ENCODE data around the gene SLC38A3.

The SLC38A3 gene

DNA sequence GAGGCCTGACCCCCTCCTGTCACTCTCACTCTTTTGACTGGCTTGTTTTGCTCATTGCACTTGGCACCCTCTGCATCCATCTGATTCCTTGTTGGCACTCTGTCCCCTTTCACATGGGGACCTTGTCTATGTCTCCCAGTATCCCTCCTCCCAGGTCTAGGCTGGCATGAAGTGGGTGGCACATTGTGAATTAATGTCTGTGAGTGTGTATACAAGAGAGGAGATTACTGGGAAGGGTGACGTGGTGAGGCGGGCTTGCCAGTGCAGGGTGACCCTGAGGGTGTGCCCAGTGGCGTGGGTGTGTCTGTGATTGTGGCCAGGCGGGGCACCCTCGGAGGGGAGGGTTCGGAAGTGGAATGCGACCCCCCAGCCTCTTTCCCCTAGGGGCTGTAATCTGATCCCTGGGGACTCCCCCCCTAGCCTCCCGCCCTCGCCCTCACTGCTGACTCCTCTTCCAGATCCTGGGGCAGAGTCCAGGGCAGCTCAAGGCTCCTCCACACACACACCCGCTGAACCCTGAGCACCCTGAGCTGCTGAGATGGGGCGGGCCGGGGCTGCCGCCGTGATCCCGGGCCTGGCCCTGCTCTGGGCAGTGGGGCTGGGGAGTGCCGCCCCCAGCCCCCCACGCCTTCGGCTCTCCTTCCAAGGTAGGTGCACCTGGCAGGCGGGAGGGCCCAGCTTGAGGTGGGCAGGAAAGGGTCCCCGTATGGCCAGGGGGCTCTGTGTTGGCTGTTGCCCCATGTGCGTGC lies 63.8 kb downstream of the SLC38A3 start, which contains the start of gene SEMA3B:
SEMA3B (plus strand) TSS at position 445 of the 749 bp plus-strand sequence; CDS start at position 539, 94 bp downstream.
- DNase-seq (ENCODE audit: low spot score) = peak; percentile 71

GRCh38 chr3:50269460-50269859 lies 64.4 kb downstream of the SLC38A3 start:
- no peak for DNase-seq (ENCODE audit: low spot score)

GRCh38 chr3:50269977-50270413 lies 64.9 kb downstream of the SLC38A3 start:
- DNase-seq (ENCODE audit: low spot score) = no peak

DNA sequence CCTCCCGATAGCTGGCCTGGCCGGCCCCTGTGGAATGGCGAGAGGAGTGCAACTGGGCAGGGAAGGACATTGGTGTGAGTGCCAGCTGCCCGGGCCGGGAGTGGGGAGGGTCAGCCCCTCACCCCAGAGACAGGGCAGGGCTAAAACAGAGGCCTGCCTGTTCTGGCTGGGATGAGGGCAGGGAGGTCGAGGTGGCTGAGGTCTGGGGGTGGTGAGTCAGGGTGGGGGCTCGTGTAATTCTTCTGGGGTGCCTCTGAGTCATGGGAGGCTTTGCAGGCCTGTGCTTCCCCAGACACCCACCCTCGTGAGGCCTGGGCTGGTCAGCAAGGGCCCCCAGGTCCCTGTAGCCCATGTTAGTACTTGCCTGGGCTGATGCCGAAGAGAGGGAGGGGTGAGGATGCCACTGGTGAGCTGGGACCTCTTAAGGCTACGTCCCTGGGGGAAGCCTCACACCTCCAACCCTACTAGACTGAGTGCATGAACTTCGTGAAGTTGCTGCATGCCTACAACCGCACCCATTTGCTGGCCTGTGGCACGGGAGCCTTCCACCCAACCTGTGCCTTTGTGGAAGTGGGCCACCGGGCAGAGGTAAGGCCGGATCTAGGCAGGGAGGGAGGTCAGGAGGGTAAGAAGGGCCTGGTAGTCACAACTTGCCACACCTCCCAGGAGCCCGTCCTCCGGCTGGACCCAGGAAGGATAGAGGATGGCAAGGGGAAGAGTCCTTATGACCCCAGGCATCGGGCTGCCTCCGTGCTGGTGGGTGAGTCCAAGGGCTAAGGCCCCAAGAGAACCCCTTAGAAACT lies 65.6 kb downstream of the SLC38A3 start:
- DNase-seq (ENCODE audit: low spot score) = no peak

All from Ammon's horn (tissue), 1 donor.